Ovary (tissue), 3 donors: ENCODE data around the gene CRACR2A.

Experiments used
- POLR2A ChIP-seq: fragments of 450-650 bp; IDR thresholded peaks from one replicate; pipeline ENCODE4 v1.6.1; 2017; ENCODE audit warnings: antibody characterized with exemption, mild to moderate bottlenecking, moderate library complexity
- TF ChIP-seq, protein P1 (sequence below), 3 donors: fragments of 450-650 bp in 2 of 3; fragments of 200-600 bp in 1 of 3; IDR thresholded peaks; one replicate each; pipeline versions ENCODE4 v1.5.1 to v1.8.0; 2016 to 2022; ENCODE audit warnings: antibody characterized with exemption in 3 of 3, mild to moderate bottlenecking in 1 of 3
- donor health status: DM: no; HTN: no; CAD: no.

GRCh38 chr12:3629057-3629830 lies 123.7 kb downstream of the CRACR2A start:
- TF ChIP-seq, protein P1, sequence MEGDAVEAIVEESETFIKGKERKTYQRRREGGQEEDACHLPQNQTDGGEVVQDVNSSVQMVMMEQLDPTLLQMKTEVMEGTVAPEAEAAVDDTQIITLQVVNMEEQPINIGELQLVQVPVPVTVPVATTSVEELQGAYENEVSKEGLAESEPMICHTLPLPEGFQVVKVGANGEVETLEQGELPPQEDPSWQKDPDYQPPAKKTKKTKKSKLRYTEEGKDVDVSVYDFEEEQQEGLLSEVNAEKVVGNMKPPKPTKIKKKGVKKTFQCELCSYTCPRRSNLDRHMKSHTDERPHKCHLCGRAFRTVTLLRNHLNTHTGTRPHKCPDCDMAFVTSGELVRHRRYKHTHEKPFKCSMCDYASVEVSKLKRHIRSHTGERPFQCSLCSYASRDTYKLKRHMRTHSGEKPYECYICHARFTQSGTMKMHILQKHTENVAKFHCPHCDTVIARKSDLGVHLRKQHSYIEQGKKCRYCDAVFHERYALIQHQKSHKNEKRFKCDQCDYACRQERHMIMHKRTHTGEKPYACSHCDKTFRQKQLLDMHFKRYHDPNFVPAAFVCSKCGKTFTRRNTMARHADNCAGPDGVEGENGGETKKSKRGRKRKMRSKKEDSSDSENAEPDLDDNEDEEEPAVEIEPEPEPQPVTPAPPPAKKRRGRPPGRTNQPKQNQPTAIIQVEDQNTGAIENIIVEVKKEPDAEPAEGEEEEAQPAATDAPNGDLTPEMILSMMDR (IDR thresholded peaks at IDR 0.05): no peak
- no peak for TF ChIP-seq POLR2A
